ENCODE data around the gene CHRDL1.
"Not testable (repeated sequence)": the region's sequence is repeated elsewhere in the genome, so short reads cannot be mapped to it uniquely, and the experiment has no call there.

Gene CHRDL1, protein sequence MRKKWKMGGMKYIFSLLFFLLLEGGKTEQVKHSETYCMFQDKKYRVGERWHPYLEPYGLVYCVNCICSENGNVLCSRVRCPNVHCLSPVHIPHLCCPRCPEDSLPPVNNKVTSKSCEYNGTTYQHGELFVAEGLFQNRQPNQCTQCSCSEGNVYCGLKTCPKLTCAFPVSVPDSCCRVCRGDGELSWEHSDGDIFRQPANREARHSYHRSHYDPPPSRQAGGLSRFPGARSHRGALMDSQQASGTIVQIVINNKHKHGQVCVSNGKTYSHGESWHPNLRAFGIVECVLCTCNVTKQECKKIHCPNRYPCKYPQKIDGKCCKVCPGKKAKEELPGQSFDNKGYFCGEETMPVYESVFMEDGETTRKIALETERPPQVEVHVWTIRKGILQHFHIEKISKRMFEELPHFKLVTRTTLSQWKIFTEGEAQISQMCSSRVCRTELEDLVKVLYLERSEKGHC

DNA sequence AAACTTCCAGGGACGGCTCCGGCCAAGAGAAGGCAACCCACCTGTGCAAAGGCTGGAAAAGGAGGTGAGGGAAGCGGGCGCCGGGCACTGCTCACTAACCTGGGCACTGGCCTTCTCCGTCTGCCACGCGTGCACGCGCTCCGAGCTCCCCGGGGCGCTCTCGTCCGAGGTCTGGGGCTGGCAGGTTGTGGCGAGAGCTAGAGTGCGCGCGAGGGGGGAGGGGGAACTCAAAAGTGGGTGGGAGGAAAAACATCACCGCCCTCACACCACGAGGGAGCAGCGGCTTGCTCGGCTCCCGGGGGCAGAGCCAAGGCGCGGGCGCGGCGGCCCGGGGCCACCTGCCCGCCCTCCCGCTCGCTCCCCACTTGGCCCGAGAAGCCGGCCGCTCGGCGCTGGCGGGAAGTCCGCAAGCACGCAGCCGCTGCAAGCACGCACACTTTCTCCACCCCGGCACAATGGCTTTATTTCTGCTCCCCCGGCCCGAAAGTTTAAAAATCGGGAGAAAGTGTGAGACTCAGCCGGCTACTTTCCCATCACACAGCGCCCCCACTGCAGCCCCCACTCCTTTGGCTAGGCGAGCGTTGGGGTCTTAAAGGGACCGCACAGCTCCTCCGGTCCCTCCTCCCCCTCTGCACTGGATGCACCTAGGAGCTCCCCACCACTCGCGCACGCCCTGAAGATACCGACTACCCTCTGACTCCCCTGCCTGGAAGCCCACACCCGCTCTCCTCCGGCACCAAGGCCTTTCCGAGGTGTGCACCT, at the start of gene CHRDL1:
CHRDL1 (minus strand) TSS at position 173 of the 762 bp plus-strand sequence. CDS start 3,636 bp downstream, outside the sequence.
- peak; percentile 13 for DNase-seq (ENCODE audit: low spot score)

DNA sequence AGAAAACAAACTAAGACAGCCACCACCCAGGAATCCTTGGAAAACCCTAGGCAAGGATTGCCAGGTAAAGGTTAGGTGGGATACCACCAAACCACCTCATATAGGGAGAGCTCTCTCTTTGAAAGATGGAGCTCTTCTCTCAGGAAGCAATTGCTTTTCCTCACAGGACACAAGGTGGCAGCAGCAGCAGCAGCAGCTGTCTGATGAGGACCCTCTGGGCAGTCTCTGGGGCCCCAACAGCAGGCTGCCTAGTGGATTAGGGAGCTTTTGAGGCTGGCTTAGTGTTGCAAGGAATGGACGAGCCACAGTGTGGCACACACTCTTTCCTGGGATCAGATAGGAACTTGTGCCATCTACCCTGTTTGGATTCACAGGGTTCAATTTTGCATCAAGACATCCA, 41.4 kb upstream of the CHRDL1 start:
- no peak for DNase-seq (ENCODE audit: low spot score)

DNA sequence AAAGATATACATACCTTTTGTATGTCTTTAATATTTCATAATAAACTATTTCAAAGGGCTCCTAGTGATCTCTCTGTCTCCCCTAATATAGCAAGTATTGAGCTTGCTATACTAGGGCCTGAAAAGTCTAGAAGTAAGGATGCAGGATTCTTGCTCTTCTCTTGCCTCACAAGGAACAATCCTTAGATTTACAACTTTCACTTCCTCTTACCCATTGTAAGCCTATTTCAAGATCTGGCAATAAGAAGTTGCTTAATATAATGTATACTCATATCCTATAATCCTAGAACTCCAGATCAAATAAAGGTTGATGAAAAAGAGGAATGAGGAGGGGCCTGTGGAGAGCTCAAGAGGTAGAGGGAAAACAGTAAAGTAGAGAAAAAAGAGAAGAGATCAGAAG, 40.8 kb upstream of the CHRDL1 start:
- no peak for DNase-seq (ENCODE audit: low spot score)

DNA sequence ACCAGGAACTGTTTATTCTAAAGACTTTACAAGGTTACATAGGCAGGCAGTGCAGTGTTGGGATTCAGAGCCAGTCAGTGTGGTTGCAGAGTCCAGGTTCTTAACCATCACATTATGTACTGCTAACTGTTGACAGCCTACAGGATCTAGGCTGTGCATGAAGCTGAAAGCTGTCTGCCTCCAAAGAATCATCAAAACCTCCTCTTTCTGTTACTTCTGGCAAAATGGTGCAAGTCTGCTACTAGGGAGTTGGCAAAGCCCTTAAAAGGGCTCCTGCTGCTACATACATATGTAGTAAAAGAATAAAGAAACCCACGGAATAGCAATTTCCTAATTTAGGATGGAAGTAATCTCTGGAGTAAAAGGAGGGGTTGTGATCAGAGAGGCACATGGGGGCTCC, 40.4 kb upstream of the CHRDL1 start:
- DNase-seq (ENCODE audit: low spot score) = no peak

DNA sequence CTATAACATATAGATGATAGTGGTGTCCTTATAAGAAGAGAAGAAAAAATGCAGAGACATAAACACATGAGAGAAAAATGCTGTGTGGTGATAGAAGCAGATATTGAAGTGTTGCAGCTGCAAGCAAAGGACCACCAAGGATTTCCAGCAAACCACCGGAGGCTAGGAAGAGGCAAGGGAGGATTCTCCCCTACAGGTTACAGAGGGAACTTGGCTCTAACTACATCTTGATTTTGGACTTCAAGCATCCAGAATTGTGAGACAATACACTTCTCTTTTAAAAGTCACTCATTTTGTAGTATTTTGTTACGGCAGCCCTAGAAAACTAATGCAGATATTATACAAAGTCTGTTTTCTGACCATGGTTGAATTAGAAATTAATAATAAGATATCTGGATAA, 30.4 kb upstream of the CHRDL1 start:
- no peak for DNase-seq (ENCODE audit: low spot score)

DNA sequence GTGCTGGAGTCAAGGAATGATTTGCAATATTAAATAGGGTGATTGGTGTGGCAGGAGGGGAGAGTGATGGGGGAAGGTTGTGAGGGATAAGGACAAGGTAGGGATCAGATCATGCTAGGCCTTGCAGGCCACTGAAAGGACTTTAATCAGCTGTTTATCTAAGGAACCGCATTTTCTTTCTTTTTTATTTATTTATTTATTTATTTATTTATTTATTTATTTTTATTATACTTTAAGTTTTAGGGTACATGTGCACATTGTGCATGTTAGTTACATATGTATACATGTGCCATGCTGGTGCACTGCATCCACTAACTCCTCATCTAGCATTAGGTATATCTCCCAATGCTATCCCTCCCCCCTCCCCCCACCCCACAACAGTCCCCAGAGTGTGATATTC, 20.9 kb upstream of the CHRDL1 start:
- not testable (repeated sequence) for DNase-seq (ENCODE audit: low spot score)

DNA sequence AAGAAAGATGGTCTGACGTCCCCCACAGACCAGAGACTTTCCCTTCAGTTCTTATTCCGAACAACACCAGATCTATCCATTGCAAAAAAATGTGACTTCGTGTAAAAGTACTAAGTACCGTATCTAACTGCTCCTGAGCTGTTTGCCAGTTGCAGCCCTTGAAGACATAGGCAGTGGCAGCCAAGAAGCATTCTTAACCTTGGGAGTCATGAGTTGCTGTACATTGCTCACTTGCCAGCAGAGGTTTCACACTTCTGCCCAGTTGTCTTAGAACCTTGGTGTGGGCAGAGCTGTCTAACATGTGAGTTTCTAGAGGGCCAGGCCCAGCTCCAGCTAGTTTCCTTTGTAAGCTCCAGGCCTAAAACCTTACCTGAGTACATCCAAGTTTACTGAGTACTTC, 10.5 kb upstream of the CHRDL1 start:
- DNase-seq (ENCODE audit: low spot score) = no peak

DNA sequence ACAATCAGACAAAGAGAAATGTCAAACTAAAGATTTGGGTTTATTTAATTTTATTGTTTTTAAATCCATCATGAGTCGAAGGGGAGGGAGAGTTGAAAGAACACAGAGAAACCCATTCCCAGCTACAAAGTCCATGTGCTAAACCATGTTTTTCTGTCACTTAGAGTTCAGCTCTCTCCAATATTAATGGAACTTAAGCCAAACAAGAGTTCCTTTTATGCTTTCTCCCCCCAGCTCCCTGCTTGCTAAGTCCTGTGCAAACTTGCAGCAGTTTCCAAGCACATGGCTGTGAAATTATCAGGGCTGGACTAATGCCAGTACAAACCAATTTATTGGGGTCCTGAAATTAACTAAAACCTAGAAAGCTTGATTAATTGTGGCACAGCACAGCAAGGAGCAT, 9.7 kb upstream of the CHRDL1 start:
- no peak for DNase-seq (ENCODE audit: low spot score)

DNA sequence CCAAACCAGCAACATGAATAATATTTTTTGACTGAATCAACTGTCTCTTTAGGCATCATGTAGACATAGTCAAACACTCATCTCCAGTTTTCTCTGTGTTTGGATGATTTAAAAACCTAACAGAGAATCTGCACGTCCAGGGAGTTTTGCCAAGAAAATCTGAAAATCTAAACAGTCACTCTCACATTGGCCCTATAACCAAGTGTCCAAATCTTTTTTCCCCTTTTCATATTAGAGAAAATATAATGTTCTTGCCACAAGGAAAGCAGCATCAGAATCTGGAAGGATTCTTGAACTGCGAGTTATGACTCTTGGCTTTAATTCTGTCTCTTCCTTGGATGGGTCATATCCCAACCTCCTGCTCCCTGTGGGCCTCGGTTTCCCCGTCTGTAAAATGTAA, 8.8 kb upstream of the CHRDL1 start:
- DNase-seq (ENCODE audit: low spot score) = no peak

DNA sequence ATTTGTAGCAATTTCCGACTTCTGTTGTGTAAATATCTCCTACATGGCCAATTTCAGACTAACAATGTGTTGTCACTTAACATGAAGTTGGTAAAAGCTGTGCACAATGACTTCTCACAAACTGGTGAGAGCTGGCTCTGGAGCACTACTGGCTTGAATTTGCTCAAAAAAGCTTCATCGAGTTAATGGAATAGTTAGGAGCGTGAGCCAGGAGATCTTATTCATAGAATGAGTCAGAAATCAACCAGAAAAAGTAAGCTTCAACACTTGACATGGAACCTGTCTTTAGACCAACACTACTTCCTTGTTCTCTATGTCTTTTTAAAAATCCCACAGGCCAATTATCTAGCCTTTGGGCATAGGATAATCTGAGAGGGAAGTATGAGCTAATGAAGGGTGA, 7.9 kb upstream of the CHRDL1 start:
- DNase-seq (ENCODE audit: low spot score) = no peak

DNA sequence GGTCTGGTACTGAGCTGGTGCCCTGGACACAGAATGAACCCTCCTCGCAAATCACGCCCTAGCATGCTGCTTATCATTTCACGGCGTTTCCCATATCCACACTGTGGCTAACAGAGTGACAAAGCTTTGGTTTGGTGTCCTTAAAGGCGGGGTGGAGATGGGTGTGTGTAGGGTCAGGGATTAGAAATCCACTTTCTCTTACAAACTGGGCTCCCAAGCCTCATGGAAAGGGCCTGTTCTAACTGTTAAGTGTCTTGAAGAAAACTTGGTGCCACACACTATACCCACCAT, 735 bp upstream of the CHRDL1 start:
- no peak for DNase-seq (ENCODE audit: low spot score)

DNA sequence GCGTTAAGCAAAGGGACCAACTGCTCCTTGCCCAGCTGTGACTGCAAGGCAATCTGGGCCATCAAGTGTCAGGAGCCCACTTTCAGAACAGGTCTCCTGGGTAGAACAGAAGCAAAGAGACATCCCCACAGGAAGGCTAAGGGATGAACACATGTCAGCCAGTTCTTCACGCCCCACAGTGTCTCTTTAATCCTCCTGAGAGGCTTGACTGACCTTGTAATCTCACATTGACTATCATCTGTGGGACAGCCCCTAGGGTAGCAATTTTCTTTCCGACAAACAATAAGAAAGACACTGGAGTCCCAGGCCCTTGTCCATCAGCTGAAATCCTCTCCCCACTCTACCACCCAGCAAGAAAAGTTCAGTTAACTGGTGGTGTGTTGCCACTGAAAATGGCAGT, 1.0 kb downstream of the CHRDL1 start:
- DNase-seq (ENCODE audit: low spot score) = no peak

DNA sequence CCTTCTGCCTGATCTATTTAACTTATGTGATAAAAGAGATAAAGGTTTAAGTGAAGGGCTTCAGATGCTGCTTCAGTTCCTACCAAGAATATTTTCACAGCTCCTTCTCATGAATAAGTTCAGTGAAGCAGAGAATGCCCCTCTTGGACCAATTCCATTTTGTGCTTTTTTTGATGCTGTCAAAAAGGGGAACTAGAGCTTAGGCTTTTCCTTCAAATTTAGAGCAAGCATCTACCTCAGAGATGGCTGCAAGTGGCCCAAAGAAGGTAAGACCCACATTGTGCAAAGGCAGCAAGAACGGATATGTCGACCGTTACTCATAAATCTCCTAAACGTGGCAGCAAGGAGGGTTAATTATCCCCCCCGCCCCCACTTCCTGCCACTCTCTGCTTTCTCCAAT, 4.5 kb downstream of the CHRDL1 start:
- no peak for DNase-seq (ENCODE audit: low spot score)

DNA sequence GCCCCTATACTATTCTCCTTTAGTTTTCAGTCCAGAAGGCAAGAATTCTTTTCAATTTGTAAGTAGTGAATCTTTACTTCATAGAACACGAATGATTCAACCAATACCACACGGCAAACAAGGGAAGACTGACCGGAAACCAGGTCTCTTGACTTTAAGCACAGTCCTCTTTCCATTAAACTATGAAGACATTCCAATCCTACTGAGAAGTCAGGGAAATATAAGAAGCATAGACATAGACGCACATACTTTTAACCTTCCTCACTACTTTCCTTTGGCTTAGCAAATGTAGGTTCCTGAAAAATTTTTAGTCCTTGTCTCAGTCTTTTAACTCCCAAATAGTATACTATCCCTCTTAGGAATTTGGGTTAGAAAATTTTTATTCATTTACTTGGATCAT, 9.1 kb downstream of the CHRDL1 start:
- DNase-seq (ENCODE audit: low spot score) = no peak

DNA sequence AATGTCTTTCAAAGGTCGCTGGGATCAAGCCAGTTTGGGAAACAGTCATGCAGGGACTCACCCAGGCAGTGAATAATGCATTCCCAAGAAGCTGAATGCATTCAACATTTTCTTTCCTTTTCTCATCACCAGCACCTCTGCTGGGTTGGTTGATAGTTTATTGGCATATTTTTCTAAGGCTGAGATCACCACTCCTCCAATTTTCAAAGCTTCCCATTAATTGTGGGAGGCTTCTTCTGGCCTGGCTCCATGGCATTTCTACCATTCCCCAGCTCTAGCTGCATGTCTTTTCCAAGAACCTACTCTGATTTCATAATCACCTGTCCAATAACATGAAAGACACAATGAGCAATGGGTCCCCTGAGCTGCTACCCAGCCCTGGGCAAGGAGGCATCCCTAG, 35.8 kb downstream of the CHRDL1 start:
- DNase-seq (ENCODE audit: low spot score) = no peak

DNA sequence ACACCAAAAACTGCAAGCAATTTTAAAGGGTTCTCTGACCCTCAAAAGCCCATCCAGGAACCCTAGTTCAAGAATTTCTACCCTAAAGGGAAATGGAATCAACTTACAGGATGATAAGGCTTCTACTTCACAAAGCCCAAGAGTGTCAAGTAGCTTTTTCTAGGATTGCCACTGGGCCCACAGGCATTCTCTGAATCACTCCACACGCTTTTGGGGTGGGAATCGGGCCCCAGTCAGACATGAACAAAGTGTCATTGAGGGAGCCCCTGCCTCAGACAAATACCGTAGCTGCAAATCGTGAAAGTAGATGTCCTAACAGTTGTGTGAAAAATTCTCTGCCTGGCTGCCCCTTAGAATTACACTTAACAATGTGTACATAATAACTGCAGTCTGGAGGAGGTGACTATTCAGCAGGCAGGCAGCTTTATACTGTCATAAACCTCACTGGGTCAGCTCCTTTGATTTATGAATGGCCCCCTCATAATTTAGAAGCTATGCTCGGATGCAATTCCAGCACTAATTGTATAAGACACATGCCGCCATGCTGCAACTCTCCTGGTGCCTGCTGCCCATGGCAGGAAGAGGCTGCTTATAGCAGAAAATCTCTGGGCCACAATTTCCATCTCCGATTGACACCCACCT, 36.7 kb downstream of the CHRDL1 start:
- DNase-seq (ENCODE audit: low spot score) = no peak

DNA sequence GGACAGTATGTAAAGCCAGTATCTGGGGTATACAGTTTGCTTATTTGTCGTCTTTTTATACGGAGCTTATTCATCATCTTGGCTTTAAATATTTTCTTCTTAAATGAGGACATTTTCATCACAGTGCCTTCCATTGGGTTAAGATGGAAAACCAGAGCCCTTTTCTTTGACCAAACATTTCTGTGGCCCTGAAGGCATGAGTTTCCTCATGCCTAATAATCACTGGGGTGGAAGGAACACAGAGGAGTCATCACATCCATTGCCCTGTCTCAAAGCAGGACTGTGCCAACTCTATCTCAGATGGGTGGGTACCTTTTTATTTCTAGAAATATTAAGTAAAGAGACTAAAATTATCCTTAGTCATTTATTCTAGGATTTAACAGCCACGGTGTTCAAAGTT, 40.0 kb downstream of the CHRDL1 start:
- no peak for DNase-seq (ENCODE audit: low spot score)

DNA sequence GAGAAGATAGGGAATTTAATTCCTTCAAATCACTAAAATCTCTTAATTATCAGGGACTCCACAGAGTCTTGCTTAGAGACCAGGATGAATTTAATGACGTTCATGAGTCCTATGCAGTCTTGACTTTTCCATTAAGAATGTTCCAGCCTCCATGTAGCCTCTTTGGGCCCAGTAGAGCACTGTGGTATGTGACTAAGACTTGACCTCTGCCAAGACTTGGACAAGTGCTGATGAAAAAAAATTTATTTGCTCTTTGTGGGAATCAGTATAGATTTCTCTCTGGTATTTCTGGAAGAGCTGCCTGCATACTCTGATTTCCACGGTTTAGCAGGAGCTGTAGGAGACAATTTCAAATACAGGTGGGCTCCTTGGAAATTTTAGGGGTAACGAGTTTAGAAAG, 40.6 kb downstream of the CHRDL1 start:
- no peak for DNase-seq (ENCODE audit: low spot score)

DNA sequence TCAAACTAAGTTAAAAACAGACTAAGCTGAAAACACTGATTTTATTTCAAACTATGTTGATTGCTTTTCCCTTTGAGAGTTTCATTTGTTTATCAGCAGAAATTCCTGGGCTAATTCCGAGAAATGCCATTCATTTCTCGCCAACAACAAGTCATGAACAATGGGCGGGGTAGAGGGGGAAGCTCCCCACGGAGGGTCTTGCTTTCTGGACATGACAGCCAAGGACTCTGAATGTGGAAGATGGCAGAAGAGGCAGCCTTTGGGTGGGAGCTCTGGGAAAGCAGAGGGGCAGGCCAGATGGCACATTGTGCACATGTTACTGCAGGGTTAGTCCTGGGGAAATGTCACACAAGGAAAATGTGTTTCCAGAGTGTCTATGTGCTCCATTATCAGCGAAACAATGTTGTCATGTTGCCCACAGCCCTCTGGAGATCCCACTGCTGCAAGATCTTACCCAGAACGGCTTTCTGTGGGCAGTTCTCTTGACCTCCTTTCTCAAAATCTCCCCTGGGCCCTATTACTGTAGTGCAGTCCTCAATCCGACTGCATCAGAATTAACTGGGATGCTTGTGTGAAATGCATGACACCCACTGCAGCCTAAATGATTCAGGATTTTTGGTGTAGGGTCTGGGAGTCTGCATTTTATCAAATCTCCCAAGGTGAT, 45.0 kb downstream of the CHRDL1 start:
- no peak for DNase-seq (ENCODE audit: low spot score)

DNA sequence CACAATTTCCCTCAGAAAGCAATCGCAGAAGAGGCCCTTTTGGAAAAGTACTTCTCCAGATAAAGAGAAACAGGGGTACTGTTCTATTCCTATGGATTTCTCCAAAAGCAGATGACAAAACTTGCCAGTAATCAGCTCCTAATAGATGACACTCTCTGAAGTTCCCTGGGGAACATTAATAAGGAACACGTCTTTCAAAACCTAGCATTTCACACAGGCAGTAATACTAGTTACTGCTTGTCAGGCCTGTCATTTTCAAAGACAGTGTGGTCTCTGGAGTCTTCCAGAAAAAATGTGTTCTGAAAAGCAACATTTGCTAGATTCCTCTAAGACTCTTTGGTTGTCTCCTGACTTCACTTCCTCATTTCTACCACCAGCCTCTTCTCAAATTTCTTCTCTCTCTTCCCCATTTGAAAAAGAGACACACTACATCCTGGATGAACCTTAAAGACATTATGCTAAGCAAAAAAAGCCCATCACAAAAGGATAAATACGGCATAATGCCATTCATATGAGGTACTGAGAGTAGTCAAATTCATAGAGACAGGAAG, 47.3 kb downstream of the CHRDL1 start:
- peak; percentile 2 for DNase-seq (ENCODE audit: low spot score)

DNA sequence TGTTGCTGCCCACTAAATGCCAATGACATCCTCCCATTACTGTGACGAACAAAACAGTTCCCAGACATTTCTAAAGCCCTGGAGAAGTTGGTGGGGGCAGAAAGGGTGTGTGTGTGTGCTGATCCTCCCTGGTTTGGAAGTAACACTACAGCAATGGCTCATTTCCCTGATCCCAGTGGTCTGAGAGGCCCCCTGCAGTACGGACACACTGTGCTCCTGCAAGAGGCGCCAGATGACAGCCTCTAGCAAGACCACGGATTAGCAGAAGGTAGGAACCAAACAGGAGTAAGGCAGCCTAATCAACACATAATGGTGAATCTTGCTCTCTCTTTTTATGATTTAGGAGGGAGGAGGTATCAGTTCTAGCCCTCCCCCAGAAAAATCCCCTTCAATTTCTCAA, 49.6 kb downstream of the CHRDL1 start:
- DNase-seq (ENCODE audit: low spot score) = no peak

DNA sequence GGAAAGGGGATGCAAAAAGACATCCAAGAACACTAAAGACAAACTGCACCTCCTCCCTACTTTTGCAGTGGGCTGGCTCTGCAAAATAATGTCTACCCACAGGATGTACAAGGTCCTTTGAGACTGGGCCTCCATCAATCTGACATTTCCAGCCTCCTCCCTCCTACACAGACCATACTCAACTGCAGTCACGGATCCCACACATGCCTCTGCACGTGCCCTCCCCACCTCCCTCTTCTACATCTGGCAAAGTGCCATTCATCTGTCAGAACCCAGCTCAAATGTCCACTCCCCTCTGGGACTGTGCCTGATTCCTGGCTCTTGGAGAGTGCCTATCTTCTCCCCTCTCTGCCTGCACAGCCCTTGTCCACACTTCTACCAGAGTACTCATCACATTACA, 50.3 kb downstream of the CHRDL1 start:
- no peak for DNase-seq (ENCODE audit: low spot score)

All from Ammon's horn (tissue), 1 donor.